Hepatocyte (in vitro differentiated cells): Measurements from ENCODE around the gene DCLK2.

ENCODE experiments used
- EZH2 ChIP-seq: fragments of 200-600 bp; sonication (generic); IDR thresholded peaks from 2 replicates; pipeline ENCODE4 v1.6.1; 2016; ENCODE audit warnings: antibody characterized with exemption, mild to moderate bottlenecking, borderline replicate concordance
- EZH2phosphoT487 ChIP-seq: fragments of 200-600 bp; sonication (generic); IDR thresholded peaks from one replicate; pipeline ENCODE4 v1.6.1; 2018; ENCODE audit warnings: antibody characterized with exemption, mild to moderate bottlenecking, low read depth, moderate library complexity; ENCODE audit not compliant: unreplicated experiment, severe bottlenecking
- TF ChIP-seq, protein P1 (sequence below): fragments of 200-600 bp; sonication (generic); IDR thresholded peaks from 2 replicates; pipeline ENCODE4 v1.5.1; 2016; ENCODE audit warnings: antibody characterized with exemption, mild to moderate bottlenecking; ENCODE audit not compliant: poor library complexity

DNA sequence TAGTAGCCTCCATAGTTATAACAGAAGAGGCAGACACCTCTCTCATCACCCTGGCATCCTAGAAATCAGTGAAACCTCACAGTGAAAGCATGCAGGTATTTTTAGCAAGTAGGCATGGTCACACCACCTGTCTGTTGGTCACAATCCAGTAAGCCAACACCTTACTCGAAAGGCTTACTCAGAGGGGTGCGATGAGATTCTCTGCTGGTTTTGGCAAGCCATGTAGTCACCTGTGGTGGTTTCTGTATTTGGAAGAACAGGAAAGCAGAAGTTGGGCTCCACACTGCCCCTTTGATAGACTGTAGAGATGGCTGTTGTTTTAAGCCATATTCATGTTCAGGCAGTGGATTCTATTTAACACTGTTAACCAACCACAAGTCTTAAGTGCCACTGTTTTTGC, 134.7 kb downstream of the DCLK2 start:
- TF ChIP-seq, protein P1, sequence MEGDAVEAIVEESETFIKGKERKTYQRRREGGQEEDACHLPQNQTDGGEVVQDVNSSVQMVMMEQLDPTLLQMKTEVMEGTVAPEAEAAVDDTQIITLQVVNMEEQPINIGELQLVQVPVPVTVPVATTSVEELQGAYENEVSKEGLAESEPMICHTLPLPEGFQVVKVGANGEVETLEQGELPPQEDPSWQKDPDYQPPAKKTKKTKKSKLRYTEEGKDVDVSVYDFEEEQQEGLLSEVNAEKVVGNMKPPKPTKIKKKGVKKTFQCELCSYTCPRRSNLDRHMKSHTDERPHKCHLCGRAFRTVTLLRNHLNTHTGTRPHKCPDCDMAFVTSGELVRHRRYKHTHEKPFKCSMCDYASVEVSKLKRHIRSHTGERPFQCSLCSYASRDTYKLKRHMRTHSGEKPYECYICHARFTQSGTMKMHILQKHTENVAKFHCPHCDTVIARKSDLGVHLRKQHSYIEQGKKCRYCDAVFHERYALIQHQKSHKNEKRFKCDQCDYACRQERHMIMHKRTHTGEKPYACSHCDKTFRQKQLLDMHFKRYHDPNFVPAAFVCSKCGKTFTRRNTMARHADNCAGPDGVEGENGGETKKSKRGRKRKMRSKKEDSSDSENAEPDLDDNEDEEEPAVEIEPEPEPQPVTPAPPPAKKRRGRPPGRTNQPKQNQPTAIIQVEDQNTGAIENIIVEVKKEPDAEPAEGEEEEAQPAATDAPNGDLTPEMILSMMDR = no peak
- no peak for TF ChIP-seq EZH2
- no peak for TF ChIP-seq EZH2phosphoT487
